Activated T-cell treated with anti-CD3 and anti-CD28 coated beads, Interleukin-2, amount 50 U/mL, for 1 hour (primary cell): ENCODE results near the gene SHTN1.

ENCODE experiments used
- DNase-seq: peaks from one replicate; pipeline ENCODE4 v3.0.0-alpha.2; 2020

SHTN1 gene, protein sequence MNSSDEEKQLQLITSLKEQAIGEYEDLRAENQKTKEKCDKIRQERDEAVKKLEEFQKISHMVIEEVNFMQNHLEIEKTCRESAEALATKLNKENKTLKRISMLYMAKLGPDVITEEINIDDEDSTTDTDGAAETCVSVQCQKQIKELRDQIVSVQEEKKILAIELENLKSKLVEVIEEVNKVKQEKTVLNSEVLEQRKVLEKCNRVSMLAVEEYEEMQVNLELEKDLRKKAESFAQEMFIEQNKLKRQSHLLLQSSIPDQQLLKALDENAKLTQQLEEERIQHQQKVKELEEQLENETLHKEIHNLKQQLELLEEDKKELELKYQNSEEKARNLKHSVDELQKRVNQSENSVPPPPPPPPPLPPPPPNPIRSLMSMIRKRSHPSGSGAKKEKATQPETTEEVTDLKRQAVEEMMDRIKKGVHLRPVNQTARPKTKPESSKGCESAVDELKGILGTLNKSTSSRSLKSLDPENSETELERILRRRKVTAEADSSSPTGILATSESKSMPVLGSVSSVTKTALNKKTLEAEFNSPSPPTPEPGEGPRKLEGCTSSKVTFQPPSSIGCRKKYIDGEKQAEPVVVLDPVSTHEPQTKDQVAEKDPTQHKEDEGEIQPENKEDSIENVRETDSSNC

DNA sequence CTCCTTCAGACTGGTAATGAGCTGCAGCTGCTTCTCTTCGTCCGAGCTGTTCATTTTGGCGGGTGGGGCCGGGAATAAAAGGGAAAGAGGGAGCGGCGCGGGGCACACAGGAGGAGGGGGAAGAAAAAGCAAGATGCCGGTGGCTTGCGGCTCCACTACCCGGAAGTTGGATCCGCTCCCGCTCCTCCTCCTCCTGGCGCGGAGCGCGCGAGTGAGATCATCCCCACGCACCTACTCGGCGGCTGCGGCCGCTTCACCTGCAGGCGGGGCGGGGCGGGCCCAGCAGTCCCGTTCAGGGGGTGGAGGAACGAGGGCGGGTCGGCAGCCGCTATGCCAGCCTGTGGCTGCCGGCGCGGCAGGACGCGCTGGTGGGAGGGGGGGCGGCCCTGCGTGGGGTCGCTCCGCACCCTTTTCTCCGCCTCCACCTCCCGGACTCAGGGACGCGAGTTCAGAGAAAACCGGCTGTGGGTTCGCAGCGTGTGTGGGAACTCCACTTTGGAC lies at the start of gene SHTN1:
SHTN1 (minus strand) TSS at position 162 of the 501 bp plus-strand sequence; CDS start at position 54, 108 bp downstream.
- peak; percentile 24 for DNase-seq

DNA sequence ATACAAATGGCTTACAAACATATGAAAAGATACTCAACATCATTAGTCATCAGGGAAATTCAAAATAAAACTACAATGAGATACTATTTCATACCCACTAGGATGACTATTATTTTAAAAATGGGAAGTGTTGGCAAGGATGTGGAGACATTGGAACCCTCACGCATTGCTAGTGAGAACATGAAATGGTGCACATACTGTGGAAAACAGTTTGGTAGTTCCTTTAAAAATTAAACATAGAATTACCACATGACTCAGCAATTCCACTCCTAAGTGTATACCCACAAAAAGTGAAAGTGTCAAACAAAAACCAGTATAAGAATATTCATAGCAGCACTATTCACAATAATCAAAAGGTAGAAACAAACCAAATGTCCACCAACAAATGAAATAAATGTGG lies 48.5 kb upstream of the SHTN1 start:
- no peak for DNase-seq

DNA sequence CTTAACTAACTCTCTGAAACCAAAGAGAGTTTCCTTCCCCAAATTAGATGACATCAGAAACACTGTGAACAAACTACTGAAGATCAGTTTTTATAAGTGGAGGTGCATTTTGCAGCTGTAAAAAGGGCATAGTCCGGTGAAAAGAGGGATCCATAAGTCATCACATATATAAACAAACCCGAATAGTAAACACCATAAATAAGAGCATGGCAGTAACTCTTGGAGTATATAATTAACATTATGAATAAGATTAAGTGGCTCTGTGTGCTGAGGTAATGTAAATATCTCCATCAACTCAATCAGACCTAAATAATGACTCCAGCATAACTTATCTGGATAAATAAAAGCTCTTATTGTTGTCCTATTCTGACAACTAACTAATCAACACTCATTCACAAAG lies 43.0 kb upstream of the SHTN1 start:
- DNase-seq = no peak

DNA sequence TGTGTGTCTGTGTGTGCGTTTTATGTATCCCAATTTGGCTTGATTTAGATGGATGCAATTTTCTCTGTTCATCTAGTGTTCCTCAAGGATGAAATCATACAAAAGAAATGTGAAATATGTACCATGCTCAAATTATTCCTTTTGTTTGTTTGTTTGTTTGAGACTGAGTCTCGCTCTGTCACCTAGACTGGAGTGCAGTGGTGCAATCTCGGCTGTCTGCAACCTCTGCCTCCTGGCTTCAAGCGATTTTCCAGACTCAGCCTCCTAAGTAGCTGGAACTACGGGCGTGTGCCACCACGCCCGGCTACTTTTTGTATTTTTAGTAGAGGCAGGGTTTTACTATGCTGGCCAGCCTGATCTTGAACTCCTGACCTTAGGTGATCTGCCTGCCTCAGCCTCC lies 11.3 kb upstream of the SHTN1 start:
- DNase-seq = no peak

DNA sequence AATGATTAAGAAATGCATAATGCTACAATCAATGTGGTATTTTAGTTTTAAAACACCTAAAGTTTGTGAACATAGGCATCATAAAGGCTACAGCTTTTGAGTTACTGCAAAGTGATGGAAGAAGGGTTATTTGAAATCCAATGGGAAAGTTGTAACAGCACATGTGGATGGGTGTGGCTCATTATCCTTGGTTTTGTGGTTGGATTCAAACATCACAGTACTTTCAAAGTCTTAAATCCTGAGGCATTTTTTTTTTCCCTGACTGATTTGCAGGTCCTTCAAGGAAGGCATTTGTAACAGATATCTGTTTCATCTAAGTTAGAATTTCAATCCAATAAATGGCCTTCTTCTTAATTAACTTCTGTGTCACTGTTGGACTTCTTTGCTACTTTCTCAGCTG lies 9.8 kb upstream of the SHTN1 start:
- DNase-seq = no peak

DNA sequence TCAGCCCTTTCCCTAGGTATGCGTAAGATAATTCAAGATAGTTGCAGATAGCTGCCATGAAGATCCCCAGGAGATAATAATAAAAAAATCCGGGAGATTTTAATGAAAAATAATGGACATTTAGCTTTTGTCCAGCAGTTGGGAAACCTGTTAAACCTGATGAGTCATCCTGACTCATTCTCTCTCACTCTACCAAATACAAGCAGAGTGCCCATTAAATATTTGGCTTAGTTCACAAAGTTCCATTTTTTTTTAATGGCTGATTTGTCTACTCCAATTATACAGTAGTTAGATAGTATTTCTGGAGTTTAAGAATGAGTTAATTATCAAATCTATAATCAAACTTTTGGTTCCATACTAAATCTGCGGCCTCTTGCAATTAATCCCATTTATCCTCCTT lies 2.1 kb upstream of the SHTN1 start:
- no peak for DNase-seq

DNA sequence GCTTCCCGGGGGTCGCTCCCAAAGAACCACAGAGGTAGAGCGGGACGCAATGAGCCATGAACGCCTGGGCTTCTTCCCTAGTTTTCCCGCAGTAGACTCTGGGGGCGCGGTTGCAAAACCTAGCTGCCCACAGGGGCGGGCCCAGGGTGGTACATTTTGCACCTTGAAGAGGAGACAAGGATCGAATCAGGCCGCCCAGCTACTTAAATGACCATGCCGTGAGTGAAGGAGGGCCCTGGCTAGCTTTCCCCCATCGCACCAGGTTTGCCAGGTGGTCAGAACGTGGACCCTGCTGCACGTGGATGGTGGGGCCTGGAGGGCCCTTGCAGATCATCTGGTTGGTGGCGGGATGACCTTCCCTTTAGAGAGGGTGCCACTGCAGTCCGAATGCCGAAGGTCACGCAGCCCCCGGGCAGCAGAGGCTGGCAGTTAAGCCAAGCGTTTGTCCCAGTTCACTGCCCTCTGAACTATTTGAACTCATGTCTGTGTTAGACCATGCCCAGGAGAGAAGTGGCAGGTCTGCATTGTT lies 604 bp upstream of the SHTN1 start:
- no peak for DNase-seq

DNA sequence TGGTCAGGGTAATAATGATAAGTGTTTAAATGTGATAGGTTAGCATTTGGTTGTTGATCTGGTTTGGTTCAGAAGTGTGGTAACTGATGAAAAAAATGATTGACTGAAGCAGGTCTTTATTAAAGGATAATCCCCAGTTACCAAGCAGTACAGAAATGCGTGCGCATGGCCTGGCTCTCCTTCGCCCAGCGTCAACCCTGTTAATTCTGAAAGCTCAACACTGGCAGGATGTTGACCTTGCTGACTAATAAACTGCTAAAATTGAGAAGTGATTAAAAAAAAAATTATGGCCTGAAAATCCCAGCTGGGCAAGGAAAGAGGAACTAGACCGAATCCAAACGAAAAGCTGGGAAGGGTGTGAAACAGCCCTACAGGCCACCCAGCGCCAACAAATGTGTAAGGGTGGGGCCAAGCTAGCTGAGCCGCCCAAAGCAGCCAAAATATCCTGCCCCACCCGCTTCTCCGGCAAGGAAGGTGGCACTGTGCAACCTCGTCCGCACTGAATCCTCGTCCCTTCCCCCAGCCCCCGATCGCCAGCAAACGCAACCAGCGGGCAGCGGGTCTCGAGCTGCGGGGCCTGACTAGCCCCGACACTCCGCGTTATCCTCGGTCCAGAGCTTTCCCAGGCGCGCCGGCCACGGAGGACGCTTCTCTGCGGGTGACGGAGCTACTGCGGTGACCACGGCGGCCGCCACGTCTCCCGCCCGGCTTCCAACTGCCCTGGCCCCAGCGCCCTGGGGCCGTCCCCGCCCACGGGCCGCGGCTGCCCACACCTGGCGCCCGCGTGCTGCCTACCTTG lies 561 bp downstream of the SHTN1 start:
- no peak for DNase-seq

DNA sequence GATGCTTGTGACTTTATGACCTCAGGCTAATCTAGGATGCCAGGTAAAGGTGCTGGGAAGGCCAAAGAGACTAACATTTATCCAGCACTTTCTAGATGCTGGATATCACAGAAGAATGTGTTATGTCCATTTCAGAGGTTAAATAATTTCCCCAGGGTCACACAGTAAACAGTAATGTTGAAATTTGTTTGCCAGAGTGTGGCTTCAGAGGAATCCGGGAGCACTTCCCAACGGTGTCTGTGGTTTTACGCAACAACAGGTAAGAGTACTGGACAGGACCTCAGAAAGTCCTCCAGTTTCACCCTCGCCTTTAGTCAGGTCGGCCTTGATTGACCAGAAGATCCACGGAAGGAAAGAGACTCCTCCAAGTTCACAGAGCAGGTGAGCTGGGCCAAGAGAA lies 1.7 kb downstream of the SHTN1 start:
- DNase-seq = no peak

DNA sequence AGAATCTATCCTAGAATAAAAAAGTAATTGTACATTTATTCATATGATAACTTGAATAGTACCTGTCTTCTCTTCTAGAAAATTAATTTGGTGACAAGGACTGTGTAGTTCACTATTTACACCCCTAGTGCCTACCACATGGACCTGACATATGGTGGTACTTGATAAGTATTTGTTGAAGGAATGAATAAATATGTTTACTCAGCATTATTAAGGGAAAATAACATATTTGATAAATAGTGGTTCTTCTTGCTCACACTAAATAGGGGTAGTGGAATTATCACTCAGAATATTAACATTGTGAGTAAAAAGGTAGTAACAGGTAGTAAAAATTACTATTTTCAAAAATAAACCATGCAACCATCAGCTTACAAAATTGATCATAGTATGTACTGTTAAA lies 2.8 kb downstream of the SHTN1 start:
- no peak for DNase-seq

DNA sequence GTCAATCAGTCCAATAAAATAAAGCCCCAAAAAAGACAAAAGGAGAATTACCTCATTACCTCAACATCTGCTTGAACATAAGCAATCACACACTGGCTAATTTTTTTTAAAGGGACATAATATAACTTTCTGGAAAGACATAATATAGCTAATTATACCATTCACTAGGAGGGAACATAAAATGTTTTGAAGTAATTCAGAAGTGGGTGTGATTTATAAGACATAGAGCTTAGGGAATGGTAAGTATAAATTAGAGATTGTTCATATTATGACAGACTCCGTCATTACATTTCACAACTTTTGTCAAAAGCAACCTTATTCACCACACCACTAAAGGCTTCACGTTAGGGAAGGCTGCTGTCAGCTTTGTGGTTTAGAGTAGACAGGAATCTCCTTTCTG lies 3.8 kb downstream of the SHTN1 start:
- DNase-seq = no peak

DNA sequence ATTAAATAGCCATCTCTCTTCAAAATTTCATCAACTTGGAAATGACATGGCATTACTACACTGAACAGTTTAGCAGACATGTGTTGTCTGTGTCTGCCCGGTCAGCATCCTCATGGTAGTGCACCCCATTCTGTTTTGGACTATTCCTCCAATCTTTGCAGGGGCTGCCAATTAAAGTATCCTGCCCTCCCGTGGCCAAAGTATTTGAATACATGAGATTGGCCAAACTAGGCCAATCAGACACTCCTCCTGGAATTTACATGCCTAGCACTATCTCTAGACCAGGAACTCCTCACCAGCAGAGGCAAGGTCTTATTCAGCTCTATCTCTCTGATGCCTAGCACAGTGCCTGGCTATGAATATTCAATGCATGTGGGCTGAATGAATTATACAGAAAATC lies 4.4 kb downstream of the SHTN1 start:
- no peak for DNase-seq

DNA sequence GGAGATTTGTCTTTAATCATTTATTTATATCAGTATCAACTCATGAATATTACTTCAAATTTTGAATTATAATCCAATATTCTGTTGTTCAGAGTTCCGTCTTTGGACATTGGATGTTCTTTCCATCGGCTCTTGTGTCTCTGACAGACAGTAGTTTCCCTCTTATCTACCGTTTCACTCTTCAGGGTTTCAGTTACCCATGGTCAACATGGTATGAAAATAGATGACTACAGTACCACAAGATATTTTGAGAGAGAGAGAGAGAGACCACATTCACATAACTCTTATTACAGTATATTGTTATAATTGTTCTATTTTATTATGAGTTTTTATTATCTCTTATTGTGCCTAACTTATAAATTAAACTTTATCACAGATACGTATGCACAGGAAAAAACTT lies 6.8 kb downstream of the SHTN1 start:
- DNase-seq = no peak

DNA sequence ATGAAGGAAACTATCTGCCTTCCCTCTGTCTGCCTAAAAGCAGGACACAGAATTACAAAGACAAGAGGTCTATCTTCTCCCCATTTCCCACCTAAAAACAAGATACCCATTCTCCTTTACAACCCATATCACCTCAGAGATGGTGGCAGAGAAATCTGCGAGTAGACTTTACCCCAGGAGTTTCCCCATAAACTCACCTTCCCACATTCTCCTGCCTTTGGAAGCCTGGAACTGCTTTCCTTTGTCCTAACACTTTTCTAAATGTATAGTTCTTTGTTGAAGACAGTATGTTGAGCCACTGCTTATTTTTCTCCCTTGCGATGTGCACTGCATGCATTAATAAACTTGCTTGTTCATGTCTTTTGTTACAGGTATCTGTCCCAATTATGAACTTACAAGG lies 8.0 kb downstream of the SHTN1 start:
- DNase-seq = no peak

DNA sequence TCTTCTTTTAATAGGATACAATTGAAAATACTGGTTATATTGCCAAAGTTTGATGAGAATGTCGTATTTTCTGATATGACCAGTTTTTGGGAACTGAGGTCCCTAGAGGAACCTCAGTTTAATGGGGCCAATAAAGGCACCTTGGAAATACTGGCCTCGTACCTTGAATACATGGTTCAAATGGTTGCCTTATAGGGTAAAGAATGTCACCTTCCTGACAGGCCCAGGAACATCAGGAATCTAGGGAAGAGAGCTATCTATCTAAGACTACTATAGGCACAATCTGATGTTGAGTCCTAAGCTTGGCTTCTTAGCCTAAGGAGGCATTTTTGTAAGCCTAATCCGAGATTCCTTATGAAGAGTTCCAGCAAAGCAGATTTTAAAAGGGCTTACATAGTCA lies 9.3 kb downstream of the SHTN1 start:
- no peak for DNase-seq

DNA sequence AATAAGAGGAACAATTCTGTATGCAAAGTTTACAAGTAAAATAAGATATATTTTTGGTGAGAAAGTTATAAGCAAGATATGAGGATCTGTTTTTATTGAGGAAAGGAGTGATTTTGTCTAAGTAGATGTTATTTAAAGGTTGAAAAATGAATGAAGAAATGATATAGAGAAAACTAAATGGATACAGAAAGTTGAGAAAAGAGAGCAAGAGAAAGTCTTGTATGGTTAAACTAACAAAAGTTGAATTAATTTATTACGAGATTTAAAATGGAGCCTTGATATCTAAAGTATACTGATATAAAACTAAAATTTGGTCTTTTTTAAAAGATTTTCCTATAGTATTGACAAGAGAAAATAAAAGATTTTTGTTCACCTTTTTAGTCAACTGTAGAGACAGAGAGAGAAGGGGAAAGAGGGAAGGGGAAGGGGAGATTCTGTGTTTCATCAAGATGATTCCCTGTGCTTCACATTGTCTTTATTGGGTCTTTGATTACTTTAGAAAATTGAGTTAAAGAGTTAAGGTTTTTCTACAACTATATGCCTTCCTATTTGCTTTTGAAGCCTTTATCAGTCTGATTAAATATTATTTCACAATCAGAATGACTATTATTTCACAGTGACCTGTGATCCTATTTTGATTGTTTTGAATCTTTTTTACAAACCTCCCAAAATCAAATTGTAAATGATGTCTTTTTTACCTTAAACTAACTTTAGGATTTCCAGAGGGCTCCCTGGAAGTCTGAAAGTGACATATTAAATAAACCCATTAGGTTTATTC lies 10.7 kb downstream of the SHTN1 start:
- no peak for DNase-seq

DNA sequence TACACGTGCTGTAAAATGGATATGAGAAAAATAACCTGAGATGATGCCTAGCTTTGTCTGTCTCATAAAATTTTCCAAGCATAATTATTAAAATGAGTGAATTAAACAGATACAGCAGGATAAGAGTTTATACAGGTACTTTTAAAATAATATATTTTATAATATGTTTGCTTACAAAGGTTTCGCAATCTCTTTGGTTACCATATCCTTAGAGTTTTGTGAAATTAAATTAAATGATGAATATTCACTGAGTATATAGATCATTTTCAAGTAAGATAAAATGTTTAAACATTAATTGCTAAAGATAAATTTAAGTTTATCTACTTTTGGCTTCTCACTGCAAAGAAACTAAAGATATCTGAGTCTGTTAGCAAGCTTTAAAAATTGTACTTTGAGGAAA lies 11.4 kb downstream of the SHTN1 start:
- DNase-seq = no peak

DNA sequence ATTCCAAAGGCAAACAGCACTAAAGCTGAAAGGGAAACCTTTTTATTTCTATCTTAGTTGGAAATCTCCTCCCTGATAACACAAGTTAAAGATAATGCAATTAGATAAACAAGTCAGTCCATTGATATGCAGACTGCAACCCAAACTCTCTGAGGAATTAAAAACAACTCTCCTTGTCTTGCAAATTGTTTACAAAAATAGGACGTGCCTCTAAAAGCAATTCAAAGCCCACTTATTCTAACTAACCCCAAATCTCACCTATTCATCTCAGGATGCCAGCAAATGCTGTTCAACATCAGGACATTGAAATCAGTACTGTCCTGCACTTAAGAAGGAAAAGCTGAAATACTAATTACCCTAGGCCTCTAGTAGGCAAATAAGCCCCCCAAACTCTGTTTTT lies 12.8 kb downstream of the SHTN1 start:
- DNase-seq = no peak

DNA sequence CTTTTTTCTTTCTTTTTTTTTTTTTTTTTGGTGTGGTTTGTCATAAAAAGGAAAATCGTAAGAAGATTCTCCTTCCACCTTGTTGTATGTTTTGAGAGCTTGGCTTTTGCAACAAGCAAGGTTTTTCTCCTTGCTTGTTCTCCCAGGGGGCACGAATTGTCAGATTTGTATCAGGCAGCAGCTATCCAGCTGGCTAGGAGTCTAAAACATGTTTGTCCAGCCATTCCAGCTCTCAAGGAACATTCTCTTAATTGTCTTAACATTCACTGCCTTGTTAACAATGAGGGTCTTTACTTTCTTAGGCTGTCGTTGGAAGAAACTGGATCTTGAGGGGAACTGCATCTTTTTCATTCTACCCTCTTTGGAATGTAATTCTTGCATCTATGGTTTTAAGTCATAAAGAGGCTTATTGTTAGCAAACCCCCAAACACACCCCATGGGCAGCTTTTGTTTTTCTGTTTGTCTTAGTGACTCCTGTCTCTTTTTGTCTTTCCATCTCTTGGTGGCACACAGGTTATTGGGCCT lies 14.6 kb downstream of the SHTN1 start:
- DNase-seq = no peak

DNA sequence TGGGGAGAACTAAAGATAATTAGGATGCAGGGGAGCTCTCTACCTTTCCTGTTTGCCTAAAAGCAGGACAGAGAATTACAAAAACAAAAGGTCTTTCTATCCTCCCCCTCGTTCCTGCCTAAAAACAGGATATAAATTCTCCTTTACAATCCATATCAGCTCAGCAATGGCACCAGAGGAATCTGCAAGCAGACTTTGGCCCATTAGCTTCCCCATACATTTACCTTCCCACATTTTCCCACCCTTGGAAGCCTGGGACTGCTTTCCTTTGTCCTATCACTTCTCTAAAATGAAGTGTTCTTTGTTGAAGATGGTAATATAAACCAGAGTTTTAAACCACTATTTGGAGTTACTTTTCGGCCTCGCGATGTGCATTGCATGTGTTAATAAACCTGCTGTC lies 15.5 kb downstream of the SHTN1 start:
- DNase-seq = no peak

DNA sequence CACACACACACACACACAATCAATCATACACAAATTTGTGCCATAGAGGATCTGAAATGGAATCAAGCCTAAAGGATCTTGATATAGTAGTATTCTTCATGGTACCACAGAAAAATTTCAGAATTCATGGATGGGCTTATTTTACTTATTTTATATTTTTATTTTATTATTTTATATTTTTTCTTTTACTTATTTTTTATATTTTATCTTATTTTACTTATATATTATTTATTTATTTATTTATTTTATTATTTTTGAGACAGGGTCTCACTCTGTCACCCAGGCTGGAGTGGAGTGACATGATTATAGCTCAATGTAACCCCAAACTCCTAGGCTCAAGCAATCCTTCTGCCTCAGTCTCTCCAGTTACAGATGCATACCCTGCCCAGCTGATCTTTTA lies 16.7 kb downstream of the SHTN1 start:
- DNase-seq = no peak

DNA sequence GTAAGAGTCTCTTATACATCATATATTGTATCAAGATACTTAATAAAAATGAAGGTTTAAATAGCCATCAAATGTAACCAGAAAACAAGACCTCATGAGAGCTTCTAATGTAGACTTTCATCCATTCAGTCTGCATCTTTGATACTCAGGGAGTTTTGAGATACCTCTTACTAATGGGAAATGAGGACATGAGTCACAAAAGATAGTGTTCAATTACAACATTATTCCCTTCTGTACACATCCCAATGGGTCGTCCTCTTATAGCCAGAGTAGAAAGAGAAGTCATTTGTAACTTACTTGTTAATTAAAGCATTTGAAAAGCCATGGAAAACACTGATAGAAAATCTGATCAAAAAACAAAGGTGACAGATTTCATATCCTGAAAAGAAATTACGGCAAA lies 19.4 kb downstream of the SHTN1 start:
- no peak for DNase-seq
